Mononuclear cell (primary cell): ENCODE measurements around the gene CDR2L. TPM values are rescaled to one million over a fixed set of nuclear protein-coding genes. Genes with fewer than 3 reads are reported as not detected.
"Not testable (repeated sequence)": the region's sequence is repeated elsewhere in the genome, so short reads cannot be mapped to it uniquely, and the experiment has no call there.

ENCODE experiments used
- H3K27me3 ChIP-seq: 2 replicates; pipeline ENCODE4 v1.6.0; 2011; ENCODE audit warnings: low read length, control low read depth; ENCODE audit not compliant: insufficient read depth
- H3K4me1 ChIP-seq: 2 replicates; pipeline ENCODE4 v1.5.1; 2011; ENCODE audit warnings: mild to moderate bottlenecking, low read length, control low read depth; ENCODE audit not compliant: insufficient read depth
- H3K4me3 ChIP-seq: 2 replicates; pipeline ENCODE4 v1.5.1; 2011; ENCODE audit warnings: mild to moderate bottlenecking, low read length, moderate library complexity
- H3K9me3 ChIP-seq: 2 replicates; pipeline ENCODE4 v1.5.1; 2011; ENCODE audit warnings: low read depth, mild to moderate bottlenecking, control low read depth, low read length
- total RNA-seq: library from RNA; depleted of rRNA; stranded (reverse); fragments of >200 nt; gene quantifications from one replicate; pipeline ENCODE4 v1.2.3, GENCODE V29; 2012

The CDR2L gene
- total RNA-seq, 1 donor, result 0.31 TPM

GRCh38 chr17:75008373-75008772 is 20.9 kb downstream of the CDR2L start:
- H3K27me3 ChIP-seq, result no peaks in the 10 kb centered on the region
- peaks cover 12% of the 10 kb centered on the region for H3K4me1 ChIP-seq
- no peaks in the 10 kb centered on the region for H3K9me3 ChIP-seq
- H3K4me3 ChIP-seq, result no peak overlapping the region

GRCh38 chr17:75009139-75009724 is 21.8 kb downstream of the CDR2L start:
- H3K27me3 ChIP-seq, result no peaks in the 10 kb centered on the region
- H3K4me1 ChIP-seq, result peaks cover 21% of the 10 kb centered on the region
- no peaks in the 10 kb centered on the region for H3K9me3 ChIP-seq
- H3K4me3 ChIP-seq, result no peak overlapping the region

- no peak overlapping the region for H3K4me3 ChIP-seq
- H3K27me3 ChIP-seq, result no peaks in the 10 kb centered on the region
- H3K4me1 ChIP-seq, result peaks cover 21% of the 10 kb centered on the region
- H3K9me3 ChIP-seq, result no peaks in the 10 kb centered on the region
These were observed 23.4 kb downstream of the CDR2L start for GRCh38 chr17:75010683-75011400.

- Histone ChIP-seq H3K4me3 (no peak overlapping the region), H3K9me3 (no peaks in the 10 kb centered on the region), H3K27me3 (no peaks in the 10 kb centered on the region), H3K4me1 (peaks cover 21% of the 10 kb centered on the region)
These were observed 24.1 kb downstream of the CDR2L start for GRCh38 chr17:75011401-75012095.

- Histone ChIP-seq H3K27me3 (no peaks in the 10 kb centered on the region), H3K4me1 (peaks cover 21% of the 10 kb centered on the region), H3K4me3 (peak overlapping the region; percentile 76), H3K9me3 (no peaks in the 10 kb centered on the region)
These were observed 24.6 kb downstream of the CDR2L start for GRCh38 chr17:75012096-75012345.

- Histone ChIP-seq H3K27me3 (no peaks in the 10 kb centered on the region), H3K4me3 (peak within 1 kb of the TSS; percentile 76), H3K4me1 (peaks cover 21% of the 10 kb centered on the region), H3K9me3 (no peaks in the 10 kb centered on the region)
These were observed 25.1 kb downstream of the CDR2L start, which contains the start of gene MRPL58 for GRCh38 chr17:75012346-75013091. Gene MRPL58, plus strand, starts transcription at chr17:75012670. Its CDS starts 17 bp downstream, at chr17:75012687.

- no peaks in the 10 kb centered on the region for H3K27me3 ChIP-seq
- peak overlapping the region; percentile 76 for H3K4me3 ChIP-seq
- H3K4me1 ChIP-seq, result peaks cover 21% of the 10 kb centered on the region
- no peaks in the 10 kb centered on the region for H3K9me3 ChIP-seq
These were observed 25.7 kb downstream of the CDR2L start for GRCh38 chr17:75013092-75013559.

GRCh38 chr17:75019146-75019545 is 31.7 kb downstream of the CDR2L start:
- Histone ChIP-seq H3K9me3 (no peaks in the 10 kb centered on the region), H3K4me3 (no peak overlapping the region), H3K27me3 (no peaks in the 10 kb centered on the region), H3K4me1 (peaks cover under 1% of the 10 kb centered on the region)

- no peaks in the 10 kb centered on the region for H3K9me3 ChIP-seq
- no peaks in the 10 kb centered on the region for H3K27me3 ChIP-seq
- peaks cover under 1% of the 10 kb centered on the region for H3K4me1 ChIP-seq
- H3K4me3 ChIP-seq, result no peak overlapping the region
These were observed 32.3 kb downstream of the CDR2L start for GRCh38 chr17:75019710-75020109.

- peaks cover 9% of the 10 kb centered on the region for H3K4me1 ChIP-seq
- H3K9me3 ChIP-seq, result no peaks in the 10 kb centered on the region
- no peaks in the 10 kb centered on the region for H3K27me3 ChIP-seq
- H3K4me3 ChIP-seq, result no peak overlapping the region
These were observed 33.1 kb downstream of the CDR2L start for GRCh38 chr17:75020331-75021110.

GRCh38 chr17:75024686-75025397 is 37.4 kb downstream of the CDR2L start:
- no peaks in the 10 kb centered on the region for H3K27me3 ChIP-seq
- H3K4me1 ChIP-seq, result peaks cover 27% of the 10 kb centered on the region
- H3K9me3 ChIP-seq, result no peaks in the 10 kb centered on the region
- no peak overlapping the region for H3K4me3 ChIP-seq

GRCh38 chr17:75025398-75025734 is 37.9 kb downstream of the CDR2L start:
- not testable (repeated sequence) for H3K27me3 ChIP-seq, H3K4me3 ChIP-seq, H3K9me3 ChIP-seq
- peaks cover 27% of the 10 kb centered on the region for H3K4me1 ChIP-seq

- not testable (repeated sequence) for H3K27me3 ChIP-seq, H3K4me3 ChIP-seq, H3K9me3 ChIP-seq
- H3K4me1 ChIP-seq, result peaks cover 27% of the 10 kb centered on the region
These were observed 39.2 kb downstream of the CDR2L start for GRCh38 chr17:75026650-75027049.

- no peaks in the 10 kb centered on the region for H3K27me3 ChIP-seq
- no peaks in the 10 kb centered on the region for H3K9me3 ChIP-seq
- H3K4me1 ChIP-seq, result peaks cover 54% of the 10 kb centered on the region
- H3K4me3 ChIP-seq, result no peak overlapping the region
These were observed 42.7 kb downstream of the CDR2L start for GRCh38 chr17:75030161-75030560.
